GM18511 (cell line): Measurements from ENCODE around the gene ZNF521.

Source experiments
- ATAC-seq: cut with Tn5 transposase; IDR thresholded peaks from one replicate; pipeline ENCODE4 v1.9.1; 2021; ENCODE audit warnings: mild to moderate bottlenecking, moderate library complexity; ENCODE audit not compliant: unreplicated experiment

ZNF521 gene

DNA sequence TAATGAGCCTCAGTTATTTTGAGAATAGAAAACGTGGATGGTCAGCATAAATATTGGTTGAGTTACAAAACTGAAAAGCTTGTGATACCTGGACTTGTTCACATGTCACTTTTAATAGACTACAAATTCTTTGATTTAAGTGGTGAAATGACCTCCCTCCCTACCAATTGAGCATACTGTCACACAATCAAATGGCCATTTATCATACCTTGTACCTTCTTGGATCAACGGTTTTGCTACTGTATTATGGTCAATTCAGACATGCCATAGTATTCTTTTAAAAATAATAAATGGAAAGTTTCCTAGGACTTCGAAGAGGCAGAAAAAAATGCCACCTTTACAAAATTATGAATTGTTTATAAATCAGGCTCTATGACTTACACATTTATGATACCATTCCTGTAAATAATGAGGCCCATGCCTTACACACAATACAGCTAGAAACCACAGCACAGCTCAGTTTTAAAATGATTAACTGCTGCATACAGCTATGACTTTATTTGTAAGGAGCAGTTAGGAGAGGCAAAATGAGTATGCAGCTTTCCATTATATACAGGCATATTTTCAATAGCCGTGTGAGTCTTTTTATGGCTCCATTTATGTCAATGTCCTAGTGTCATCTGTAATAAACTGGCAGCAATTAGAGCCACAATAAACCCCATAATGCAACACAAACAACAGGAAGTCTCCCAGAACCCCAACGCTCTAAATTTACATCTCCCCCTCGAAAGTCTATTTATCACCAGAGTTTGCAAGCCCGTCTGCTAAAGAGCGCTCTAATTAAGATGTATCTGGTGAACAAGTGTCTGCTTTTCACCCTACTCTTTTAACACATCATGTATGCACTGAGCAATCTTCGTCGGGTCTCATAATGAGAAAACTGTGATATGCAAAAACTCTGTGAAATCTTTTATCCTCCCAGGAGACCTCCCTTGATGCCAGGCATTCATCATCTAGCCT, 176.1 kb downstream of the ZNF521 start:
- no peak for ATAC-seq

DNA sequence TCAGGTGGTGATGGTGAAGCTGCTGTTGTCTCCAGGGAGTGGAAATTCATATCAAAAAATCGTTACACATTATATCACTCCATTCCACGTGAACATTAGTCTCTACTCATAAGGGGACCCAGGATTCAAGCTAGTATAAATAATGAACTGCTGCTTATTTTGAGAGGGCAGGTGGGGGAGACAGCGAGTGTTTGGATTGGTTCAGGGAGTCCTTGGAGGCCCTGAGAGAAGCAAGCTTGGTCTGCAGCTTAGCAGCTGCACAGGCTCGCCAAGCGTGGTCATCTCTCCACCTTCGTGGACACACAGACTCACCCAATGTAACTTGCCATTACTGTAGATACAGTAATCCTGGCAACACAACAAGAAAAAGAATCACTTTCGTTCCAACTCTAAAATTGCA, 177.6 kb downstream of the ZNF521 start:
- no peak for ATAC-seq

DNA sequence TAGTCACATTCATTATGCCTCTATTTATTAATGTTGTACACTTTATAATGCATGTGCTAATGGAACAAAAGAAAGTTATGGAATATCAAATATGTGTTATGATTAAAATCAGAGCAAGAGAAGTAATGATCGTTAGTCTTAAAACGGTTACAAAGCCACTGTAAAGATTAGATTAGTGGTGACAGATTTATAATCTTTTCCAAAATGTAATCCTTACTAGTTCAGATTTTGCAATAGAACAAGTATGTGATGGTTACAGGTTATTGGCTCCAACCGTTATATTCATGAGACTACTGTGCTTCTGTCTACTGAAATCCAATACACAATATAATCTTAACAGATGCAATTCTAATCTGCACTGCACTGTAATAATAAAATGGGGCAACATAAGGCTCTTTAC, 180.6 kb downstream of the ZNF521 start:
- no peak for ATAC-seq

DNA sequence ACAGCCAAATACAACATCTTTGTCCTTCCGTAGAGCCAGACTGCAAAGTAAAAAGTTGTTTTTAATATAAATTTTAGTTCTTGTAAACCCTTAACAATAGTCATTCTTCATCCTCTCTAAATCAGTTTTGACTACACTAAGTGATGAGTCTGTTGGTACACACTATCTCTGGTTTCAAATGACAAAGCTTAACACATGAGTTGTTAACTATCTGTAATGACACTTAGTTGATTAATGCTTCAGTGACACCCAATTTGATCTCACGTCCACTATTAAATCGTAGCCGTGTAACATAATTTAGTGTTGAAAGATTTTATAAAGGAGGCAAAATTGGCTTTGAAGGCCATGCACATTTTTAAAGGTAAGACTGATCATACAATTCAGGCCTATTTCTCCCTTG, 181.6 kb downstream of the ZNF521 start:
- no peak for ATAC-seq

DNA sequence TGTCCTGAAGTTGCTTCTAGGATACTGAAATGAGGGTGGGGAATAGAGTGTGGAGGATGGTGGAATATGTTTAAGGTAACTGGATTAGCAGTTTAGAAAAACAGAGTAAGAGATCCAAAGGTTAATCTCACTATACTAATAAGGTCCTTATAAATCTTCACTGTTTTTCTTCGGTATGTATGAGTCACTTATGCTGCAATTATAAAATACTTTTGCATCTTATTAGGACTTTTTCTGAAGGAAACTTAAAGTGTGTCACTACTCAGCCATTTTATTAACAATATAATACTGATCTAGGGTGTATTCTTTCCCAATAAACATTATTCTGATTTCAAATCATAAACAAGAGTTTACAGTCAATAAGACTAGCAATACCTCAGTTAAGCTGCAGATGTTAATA, 182.3 kb downstream of the ZNF521 start:
- no peak for ATAC-seq

DNA sequence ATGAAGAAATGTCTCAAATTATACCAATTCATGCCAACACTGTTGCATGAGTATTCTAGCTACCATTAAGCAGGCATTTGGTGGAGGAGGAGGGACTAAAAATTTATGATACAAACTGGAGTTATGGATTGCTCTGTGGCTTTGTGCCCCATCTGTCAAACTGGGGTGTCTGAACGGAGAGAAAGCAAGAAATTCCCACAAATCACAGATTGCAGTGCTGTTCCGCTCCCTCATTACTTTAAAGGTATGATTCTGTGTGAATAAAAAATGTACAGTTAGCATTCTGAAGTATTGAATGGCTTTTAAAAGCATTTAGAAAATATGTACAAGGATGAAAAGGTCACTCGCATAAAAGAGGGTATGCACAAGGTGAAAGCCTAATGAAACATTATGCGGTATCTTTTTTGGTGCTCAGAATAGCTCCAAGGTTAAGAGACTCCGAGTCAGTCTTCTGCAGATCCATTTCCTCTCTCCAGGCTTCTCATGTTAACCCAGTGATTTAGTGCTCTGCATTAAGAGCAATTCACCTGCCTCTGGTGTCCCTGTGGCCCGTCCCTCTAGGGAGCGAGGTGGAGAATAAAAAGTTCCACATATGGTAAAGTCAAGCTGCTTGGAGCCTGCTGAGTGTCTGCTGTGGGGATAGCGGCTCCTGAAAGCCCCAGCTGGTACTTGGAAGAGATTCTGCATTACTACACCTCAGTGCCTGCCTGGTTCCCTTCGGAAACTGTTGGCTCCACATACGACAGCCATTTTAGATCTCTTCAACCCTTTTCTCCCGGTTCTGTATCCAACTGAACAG, 184.2 kb downstream of the ZNF521 start:
- no peak for ATAC-seq

DNA sequence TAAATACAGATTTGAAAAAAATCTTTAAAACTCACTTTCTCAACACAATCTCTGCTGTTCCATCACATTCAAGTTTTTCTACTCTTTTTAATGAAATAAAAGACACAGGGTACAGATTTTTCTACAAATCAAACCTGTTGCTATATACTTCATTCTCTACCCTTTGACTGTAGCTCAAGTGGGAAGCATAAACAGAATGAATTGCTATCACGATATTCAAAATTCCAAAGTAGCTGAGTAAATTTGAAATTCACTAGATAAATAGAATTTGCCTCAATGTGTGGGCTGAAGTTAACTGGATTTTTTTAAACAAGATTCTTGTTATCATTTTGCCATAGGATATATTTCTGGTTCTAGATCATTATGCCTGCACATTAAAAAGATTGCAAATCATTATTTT, 185.9 kb downstream of the ZNF521 start:
- ATAC-seq, result no peak

DNA sequence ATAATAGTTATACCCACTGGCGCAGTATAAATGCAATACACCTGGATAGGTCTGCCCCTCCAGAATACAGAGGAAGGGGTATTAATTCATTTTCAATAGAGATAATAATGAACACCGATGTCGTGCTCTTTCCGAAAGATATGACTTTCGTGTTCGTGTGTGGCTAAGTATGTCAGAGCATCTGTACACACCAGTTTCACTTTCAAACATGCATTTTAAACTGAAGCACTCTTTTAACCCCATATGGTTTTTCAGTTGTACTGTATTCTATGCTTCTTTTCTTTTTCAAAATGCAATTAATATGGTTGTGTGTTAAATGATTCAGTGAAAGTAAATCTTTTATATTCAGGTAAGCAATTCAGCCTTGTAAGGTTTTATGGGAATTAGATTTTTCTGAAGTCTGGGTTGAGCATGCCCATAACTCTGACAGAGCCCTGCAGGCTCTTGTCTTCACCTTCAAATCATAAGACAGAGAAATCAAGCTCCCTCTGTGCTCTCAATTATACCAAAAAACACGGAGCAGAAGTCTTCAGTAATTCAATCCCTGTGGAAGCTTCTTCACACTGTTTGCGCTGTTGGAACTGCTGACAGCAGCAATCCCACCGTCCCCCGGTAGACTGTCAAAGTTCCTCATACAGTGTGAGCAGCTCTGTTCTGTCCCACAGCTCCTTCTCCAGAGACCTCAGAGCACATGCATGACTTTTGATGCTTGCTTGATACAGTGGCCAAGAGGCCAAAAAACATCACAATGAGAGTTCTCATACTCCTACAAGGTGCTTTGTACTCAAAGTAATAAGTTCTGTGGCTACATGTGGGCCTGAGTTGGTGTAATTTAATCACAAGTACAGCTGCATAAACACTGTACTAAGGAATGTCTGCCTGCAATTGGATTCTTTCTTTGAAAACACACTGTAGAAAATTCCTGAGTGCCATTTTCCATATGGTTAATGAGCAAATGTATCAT, 186.8 kb downstream of the ZNF521 start:
- ATAC-seq, result peak; percentile 94

DNA sequence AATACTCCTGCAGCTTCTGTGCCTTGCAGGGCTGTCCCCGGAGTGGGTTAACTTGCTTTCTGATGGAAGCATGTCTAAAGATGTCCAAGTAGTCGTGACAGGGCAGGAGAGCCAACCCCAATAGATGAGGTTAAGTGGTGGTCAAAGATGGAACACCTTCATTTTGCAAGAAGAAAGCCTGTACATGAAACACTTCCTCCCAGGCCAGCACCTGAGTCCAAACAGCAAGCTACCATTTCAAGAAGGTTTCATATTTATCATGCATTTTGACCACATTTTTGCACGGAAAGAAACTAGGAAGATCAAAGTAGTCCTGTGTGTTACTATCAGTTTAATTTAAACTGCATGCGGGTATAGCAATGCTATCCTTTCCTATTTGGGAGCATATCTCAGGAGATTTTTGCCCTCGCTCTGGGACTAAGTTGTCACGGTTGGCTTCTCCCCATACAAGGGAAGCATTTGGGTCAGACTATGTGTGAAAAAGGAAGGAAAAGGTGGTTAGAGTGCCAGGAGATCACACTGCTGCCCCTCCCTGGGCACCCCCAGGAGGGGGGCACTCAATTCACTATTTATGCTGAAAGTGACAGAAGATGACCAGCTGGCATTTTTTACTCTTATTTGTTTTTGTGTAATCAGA, 187.6 kb downstream of the ZNF521 start:
- peak; percentile 47 for ATAC-seq

DNA sequence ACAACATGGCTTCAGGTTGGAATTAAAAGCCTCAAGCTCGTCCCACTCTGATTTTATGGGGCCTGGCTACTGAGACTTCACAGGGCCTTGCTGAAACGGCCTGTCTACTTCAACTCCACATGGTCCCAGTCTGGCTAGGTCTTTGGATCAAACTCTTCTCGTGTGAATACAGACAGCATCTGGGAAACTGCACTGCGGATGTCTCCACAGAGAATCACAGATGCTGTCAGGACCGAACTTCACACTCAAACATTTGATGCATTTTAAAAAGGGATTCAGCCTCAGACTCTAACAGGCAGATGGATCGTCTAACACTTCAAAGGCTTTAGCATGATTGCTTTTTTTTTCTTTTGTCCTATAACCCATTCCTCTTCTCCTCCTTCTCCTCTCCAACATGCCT, 198.5 kb downstream of the ZNF521 start:
- no peak for ATAC-seq

DNA sequence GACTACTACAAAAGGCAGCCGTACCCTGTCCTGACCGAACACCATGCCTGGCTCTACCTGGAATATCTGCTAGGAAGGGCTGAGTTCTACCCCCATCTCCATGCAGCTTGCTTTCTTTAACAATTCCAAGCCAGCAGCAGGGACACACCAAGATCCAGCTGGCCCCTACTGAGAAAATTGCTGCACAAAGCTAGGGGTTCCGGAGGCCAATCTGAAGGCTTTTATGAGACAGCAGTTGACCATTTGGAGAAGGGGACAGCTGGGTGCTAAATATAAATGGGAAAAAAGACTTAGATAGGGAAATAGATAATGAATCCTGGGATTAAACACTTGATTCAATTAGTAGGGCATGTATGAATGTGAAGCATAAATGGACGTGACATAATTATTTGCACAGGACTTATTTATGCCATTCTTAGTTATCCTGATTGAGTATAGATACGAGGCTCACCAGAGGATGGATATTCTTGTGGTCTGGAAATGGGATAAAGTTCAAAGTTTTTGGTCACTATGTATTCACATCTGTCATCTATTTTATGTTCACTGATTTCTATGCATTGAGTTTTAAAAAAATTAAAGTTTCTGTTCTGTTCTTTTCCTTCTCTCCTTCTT, 204.0 kb downstream of the ZNF521 start:
- no peak for ATAC-seq

DNA sequence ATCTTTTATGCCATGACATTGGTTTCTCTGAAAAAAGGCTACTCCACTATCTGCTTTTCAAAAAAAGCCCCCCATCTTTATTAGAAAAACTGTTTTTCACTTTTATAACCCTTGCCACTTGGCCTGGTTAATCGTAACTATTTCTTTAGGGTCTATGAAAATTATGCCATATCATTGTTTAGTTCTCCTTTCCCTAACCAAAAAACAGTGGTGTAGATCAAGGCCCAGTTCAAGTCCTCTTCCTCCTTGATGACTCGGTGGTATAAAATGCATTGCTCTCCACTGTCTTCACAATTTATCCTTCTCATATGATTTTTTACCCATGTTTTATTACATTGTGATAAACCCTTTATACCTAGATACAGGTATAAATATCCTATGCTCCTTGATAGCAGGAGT, 205.5 kb downstream of the ZNF521 start:
- ATAC-seq, result no peak

DNA sequence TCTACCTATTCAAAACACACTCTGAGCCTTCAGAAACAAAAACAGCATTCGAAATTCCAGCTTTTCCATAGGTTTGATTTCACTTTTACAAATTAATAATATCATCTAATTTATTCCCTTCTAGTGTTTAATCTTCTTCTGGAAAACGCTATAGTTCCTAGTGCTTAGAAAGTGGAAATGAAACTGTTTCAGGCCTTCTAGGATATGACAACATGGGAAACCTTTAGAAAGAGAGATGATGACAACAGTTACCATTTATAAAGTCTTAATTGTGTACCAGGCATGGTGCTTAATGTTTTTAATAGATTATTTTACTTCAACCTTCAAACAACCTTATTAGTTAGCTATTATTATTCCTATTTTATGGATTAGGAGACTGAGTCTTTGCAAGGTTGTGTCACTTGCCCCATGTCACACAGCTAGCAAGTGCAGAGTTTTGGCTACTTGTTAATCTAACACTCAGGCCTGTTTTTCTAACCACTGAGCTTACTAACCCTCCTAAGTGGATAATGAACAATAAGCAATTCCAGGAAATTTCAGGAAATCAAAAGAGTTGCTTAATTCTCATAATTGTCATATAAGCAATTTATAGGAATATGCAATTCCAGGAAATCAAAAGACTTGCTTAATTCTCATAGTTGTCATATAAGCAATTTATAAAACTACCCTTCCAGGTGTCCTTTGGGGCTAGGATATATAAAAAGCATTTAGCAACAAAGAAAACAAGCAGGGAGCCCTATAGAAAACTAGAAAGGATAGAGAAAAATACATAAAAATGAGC, 206.0 kb downstream of the ZNF521 start:
- no peak for ATAC-seq

DNA sequence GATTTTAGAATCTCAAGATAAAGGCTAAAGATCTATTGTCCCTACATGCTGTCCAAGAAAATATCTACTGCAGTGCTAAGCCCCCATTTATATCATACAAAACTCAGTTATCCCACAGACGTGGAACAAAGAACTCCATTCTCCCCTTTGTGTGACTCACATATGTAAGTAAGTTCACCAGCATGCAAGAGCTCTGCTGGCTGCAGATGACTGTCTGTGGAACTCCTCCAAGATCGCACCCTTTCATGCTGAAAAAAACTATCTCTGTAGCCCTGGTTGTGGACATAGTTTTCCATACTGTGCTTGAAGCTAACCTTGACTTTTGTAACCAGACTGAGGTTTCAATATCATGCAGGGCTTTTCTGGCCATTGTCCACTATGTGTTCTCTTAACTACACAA, 207.1 kb downstream of the ZNF521 start:
- ATAC-seq, result no peak

DNA sequence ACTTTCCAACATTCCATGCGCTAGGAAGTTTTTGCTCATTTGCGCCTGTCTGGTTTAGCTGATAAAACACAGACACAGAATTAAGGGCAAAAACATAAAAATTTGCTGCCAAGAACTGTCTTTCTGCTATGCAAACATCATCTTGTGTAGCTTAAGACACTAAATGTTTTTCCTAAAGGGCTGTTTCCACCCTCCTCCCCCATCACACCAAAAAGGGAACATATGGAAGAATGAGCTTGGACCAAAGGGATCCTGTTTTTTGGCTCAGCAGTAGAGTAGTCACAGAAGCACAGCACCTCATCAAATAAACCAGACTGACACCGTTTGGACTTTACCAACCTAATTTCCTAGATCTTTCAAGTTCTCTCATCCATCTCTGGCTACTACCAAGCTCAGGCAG, 210.1 kb downstream of the ZNF521 start:
- no peak for ATAC-seq

DNA sequence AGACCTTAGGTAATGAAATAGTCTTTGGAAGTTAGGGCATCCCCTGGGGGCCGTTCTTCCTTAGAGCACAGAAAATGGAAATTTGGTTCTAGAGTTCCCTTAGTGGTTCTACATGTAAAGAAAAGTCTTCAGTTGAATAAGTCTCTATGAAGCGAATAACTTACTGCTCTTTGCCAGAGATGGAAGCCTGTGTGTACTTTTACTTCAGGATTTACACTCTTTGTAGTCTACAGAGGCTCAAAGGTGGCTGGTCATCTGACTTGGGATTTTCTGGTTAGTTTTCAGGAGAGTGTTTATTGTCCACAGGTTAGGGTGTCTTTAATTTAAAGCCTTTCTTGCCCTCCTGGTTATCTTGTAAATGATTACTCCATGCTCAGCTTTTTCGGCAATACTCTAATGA, 210.6 kb downstream of the ZNF521 start:
- ATAC-seq, result no peak

DNA sequence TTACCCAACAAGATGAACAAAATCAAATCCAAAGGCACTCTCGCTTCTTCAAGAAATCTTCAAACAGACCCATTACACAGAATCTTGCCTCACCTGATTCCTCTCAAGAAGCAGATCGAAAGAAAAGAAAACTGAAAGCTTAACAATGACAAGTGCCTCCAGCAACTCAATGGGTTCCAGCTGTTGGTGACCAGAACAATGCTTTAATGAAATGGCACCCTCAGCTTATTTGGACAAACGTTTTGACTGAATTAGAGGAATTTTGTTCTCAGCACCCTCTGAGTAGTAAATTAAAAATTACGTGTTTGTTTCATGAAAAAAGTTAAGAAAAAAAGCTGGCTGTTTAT, 211.0 kb downstream of the ZNF521 start:
- no peak for ATAC-seq

DNA sequence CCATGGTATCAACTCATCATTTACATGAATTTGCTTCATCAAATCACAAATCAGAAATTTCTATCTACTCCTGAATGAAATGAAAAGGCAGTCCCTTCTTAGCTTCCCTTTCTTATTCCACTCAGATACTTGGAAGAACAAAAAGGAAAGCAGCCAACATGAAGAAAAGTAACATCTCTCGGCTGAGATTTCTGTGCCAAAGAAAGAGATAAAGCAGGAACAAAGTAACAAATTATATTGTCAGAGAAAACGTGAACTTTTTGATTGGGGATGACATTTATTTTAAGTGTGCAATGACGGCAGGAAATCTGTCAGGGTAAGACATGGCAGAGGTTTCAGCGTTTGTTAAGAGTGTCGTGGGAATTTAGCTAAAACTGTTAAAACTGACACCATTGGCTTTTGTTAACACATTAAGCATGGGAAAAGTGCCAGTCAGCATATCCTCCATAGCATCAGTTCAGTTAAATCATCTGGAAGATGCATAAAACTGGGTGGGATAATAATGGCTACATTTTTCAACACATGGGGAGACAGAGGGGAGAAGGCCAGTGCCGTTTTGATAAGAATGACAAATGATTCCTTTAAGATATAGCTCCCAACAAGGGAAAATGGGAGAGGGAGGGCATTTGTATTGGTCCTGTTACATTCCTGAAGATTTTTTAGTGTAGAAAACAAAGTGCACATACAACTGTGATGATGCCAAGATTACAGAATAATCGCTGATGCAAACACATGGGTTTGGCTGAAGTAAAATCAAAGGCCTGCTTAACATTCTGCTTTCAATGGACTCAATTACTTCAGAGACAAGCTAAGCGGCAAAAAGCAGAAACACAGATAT, 211.6 kb downstream of the ZNF521 start:
- no peak for ATAC-seq

DNA sequence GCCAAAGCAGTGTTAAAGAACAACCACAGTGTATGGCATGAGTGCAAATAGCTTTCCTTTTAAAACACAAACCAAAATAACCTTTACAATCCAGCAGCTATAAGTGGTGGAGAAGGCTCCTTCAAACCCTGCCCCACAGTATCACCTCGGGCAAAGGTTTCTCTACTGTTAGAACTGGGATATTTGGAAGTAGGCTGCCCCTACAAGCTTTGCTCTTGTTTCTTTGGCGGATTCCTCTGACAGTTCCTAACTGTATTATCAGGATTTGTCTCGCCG, 214.8 kb downstream of the ZNF521 start:
- ATAC-seq, result no peak
